K562 (cell line): Measurements from ENCODE around the gene COG6. TPM values are rescaled to one million over a fixed set of nuclear protein-coding genes. Genes with fewer than 3 reads are reported as not detected.
A peak's percentile ranks its signal among the peaks of the same experiment; 100 is the strongest.

Source experiments
- ATAC-seq: fragments of 200-7000 bp; cut with Tn5 transposase; 3 replicates; pipeline ENCODE4 v1.9.1; 2020; ENCODE audit warnings: moderate library complexity
- BruUV-seq: library from RNA; stranded (reverse); fragments of 400-500 nt; replicated peaks from 2 replicates; lab custom pipeline; 2021; lab: Mats Ljungman, UMichigan
- CTCF ChIA-PET: fragments of 300-600 bp; formaldehyde crosslinking; extraction: SDS; loops from one replicate; lab custom pipeline; 2021; ENCODE audit warnings: low intra/inter-chr PET ratio; lab: Yijun Ruan, JAX
- POLR2A ChIA-PET: fragments of 300-600, 350-650 bp; sonication (Branson Sonifier 250); formaldehyde crosslinking; extraction: SDS; loops from one replicate; lab custom pipeline; 2021; ENCODE audit warnings: antibody characterized with exemption, inconsistent platforms; lab: Yijun Ruan, JAX
- DNase-seq, 4 experiments: peaks; one replicate each; pipeline versions ENCODE4 v3.0.0 to v3.0.0-alpha.2; 2011 to 2018; ENCODE audit warnings: low spot score in 3 of 4, mixed read lengths in 3 of 4; ENCODE audit errors: extremely low read depth in 1 of 4
- FAIRE-seq: peaks from 2 replicates; lab custom pipeline; 2011; peaks lifted over from hg19 to GRCh38; lab: Jason Lieb, UNC
- H2AFZ ChIP-seq: 2 replicates; pipeline ENCODE4 v1.6.0; 2011; ENCODE audit warnings: low read depth, low read length, control low read depth, inconsistent platforms
- H3K27ac ChIP-seq: fragments of 200-600 bp; 3 replicates; pipeline ENCODE4 v1.8.0; 2011; ENCODE audit warnings: low read depth, mild to moderate bottlenecking, control low read depth, inconsistent platforms, low read length, moderate library complexity, mixed read lengths; ENCODE audit errors: extremely low read depth
- H3K27me3 ChIP-seq, 2 experiments: fragments of 300-600 bp in 1 of 2; 2 replicates in 1 of 2; 3 replicates in 1 of 2; pipeline versions ENCODE4 v1.6.0 to v1.8.0; 2011; ENCODE audit warnings: inconsistent platforms in 2 of 2, low read length in 2 of 2, mild to moderate bottlenecking in 1 of 2, mixed read lengths in 1 of 2, moderate library complexity in 1 of 2; ENCODE audit not compliant: control insufficient read depth in 2 of 2, insufficient read depth in 2 of 2
- H3K36me3 ChIP-seq: fragments of 300-600 bp; 3 replicates; pipeline ENCODE4 v1.8.0; 2011; ENCODE audit warnings: mild to moderate bottlenecking, low read length, inconsistent platforms; ENCODE audit not compliant: control insufficient read depth, insufficient read depth
- H3K4me1 ChIP-seq, 2 experiments: fragments of 200-600 bp in 1 of 2; replicated peaks in 1 of 2; 2 replicates in 1 of 2; 3 replicates in 1 of 2; pipeline versions ENCODE4 v1.5.1 to v1.8.0; 2011; ENCODE audit warnings: inconsistent platforms in 2 of 2, low read length in 2 of 2, mild to moderate bottlenecking in 1 of 2, mixed read lengths in 1 of 2, moderate library complexity in 1 of 2; ENCODE audit not compliant: control insufficient read depth in 2 of 2, insufficient read depth in 2 of 2
- H3K4me2 ChIP-seq: 2 replicates; pipeline ENCODE4 v1.6.1; 2011; ENCODE audit warnings: low read length, control low read depth, inconsistent platforms, mixed read lengths; ENCODE audit not compliant: insufficient read depth
- H3K4me3 ChIP-seq: fragments of 200-600 bp; sonication (generic), shearing (Covaris generic); 2 replicates; pipeline ENCODE4 v1.5.1; 2016; ENCODE audit warnings: control low read depth, inconsistent platforms
- H3K79me2 ChIP-seq: fragments of 200-600 bp; 3 replicates; pipeline ENCODE4 v1.8.0; 2011; ENCODE audit warnings: low read length, inconsistent platforms; ENCODE audit not compliant: control insufficient read depth, insufficient read depth
- H3K9ac ChIP-seq, 2 experiments: 2 replicates each; pipeline versions ENCODE4 v1.6.0 to v1.6.1; 2011; ENCODE audit warnings: low read depth in 2 of 2, low read length in 2 of 2, control low read depth in 1 of 2, inconsistent platforms in 1 of 2, mild to moderate bottlenecking in 1 of 2, mixed read lengths in 1 of 2; ENCODE audit not compliant: insufficient read depth in 1 of 2
- H3K9me1 ChIP-seq: one replicate; pipeline ENCODE4 v1.6.0; 2011; ENCODE audit warnings: inconsistent platforms, mild to moderate bottlenecking, low read length, moderate library complexity; ENCODE audit not compliant: control insufficient read depth, insufficient read depth
- H3K9me3 ChIP-seq: replicated peaks from 2 replicates; pipeline ENCODE4 v1.5.1; 2011; ENCODE audit warnings: low read depth, low read length, inconsistent platforms; ENCODE audit not compliant: control insufficient read depth, insufficient read depth
- H4K20me1 ChIP-seq: replicated peaks from 2 replicates; pipeline ENCODE4 v1.6.1; 2011; ENCODE audit warnings: low read length, inconsistent platforms, mixed read lengths; ENCODE audit not compliant: control insufficient read depth, insufficient read depth
- CBX3 ChIP-seq, 2 experiments: IDR thresholded peaks; 1 replicate in 1 of 2; 2 replicates in 1 of 2; pipeline ENCODE4 v1.6.1; 2012; ENCODE audit warnings: inconsistent platforms in 2 of 2, low read length in 2 of 2, borderline replicate concordance in 1 of 2, control low read depth in 1 of 2
- E2F6 ChIP-seq, 2 experiments: IDR thresholded peaks; 2 replicates each; pipeline ENCODE4 v1.6.1; 2011; ENCODE audit warnings: borderline replicate concordance in 1 of 2, control low read depth in 1 of 2, low read depth in 1 of 2, low read length in 1 of 2, mild to moderate bottlenecking in 1 of 2, mixed read lengths in 1 of 2, moderate library complexity in 1 of 2; ENCODE audit not compliant: insufficient read depth in 1 of 2, insufficient read length in 1 of 2, poor library complexity in 1 of 2, severe bottlenecking in 1 of 2; ENCODE audit errors: extremely low read depth in 1 of 2
- FOSL1 ChIP-seq: fragments of 200-800 bp; sonication (Bioruptor generic); conservative IDR thresholded peaks from 2 replicates; pipeline ENCODE4 v1.6.1; 2016; ENCODE audit warnings: missing genetic modification characterization, missing compliant biosample characterization
- HDAC1 ChIP-seq, 2 experiments: fragments of 450-650 bp; IDR thresholded peaks; 2 replicates each; pipeline ENCODE4 v1.6.1; 2016 to 2017; ENCODE audit warnings: inconsistent platforms in 1 of 2, mild to moderate bottlenecking in 1 of 2, moderate library complexity in 1 of 2
- HNRNPK ChIP-seq: fragments of 200-400 bp; formaldehyde crosslinking; IDR thresholded peaks from one replicate; pipeline ENCODE4 v1.6.1; 2018; ENCODE audit warnings: mild to moderate bottlenecking, low read depth, low read length; ENCODE audit not compliant: poor library complexity, severe bottlenecking
- KAT8 ChIP-seq: fragments of 450-650 bp; IDR thresholded peaks from 2 replicates; pipeline ENCODE4 v1.6.1; 2016; ENCODE audit warnings: low read depth, mild to moderate bottlenecking
- MAFK ChIP-seq: IDR thresholded peaks from 2 replicates; pipeline ENCODE4 v1.6.1; 2011; ENCODE audit warnings: low read length, improper control_type of control experiment
- MLX ChIP-seq, 2 experiments: fragments of 450-650 bp in 1 of 2; sonication (generic) in 1 of 2; formaldehyde crosslinking; conservative IDR thresholded peaks; 2 replicates each; pipeline versions ENCODE4 v1.4.0 to v1.8.1; 2020 to 2022; ENCODE audit warnings: mild to moderate bottlenecking in 1 of 2, missing genetic modification reagents in 1 of 2
- NCOR1 ChIP-seq: fragments of 450-650 bp; IDR thresholded peaks from 2 replicates; pipeline ENCODE4 v1.6.1; 2016; ENCODE audit warnings: mild to moderate bottlenecking, moderate library complexity
- PPARD ChIP-seq: fragments of 250-450 bp; sonication (Bioruptor Pico); IDR thresholded peaks from 2 replicates; pipeline ENCODE4 v1.8.0; 2022; ENCODE audit warnings: inconsistent platforms, mild to moderate bottlenecking, moderate library complexity
- SAFB2 ChIP-seq: fragments of 200-400 bp; formaldehyde crosslinking; IDR thresholded peaks from 2 replicates; pipeline ENCODE4 v1.6.1; 2018; ENCODE audit warnings: borderline replicate concordance, low read length, low read depth, moderate library complexity; ENCODE audit not compliant: severe bottlenecking
- TCF7L2 ChIP-seq: fragments of 150-350 bp; IDR thresholded peaks from 2 replicates; pipeline ENCODE4 v1.6.1; 2016; ENCODE audit warnings: low read depth, mild to moderate bottlenecking, low read length, moderate library complexity
- VEZF1 ChIP-seq: fragments of 200-800 bp; sonication (Bioruptor generic); IDR thresholded peaks from 2 replicates; pipeline ENCODE4 v1.6.1; 2017; ENCODE audit warnings: missing genetic modification characterization, missing compliant biosample characterization
- XRCC3 ChIP-seq: fragments of 450-650 bp; IDR thresholded peaks from 2 replicates; pipeline ENCODE4 v1.6.1; 2017; ENCODE audit warnings: mild to moderate bottlenecking, moderate library complexity
- WGBS: fragments of 100-300 bp; shearing (Covaris generic); methylation state at CpG from one replicate; pipeline ENCODE4 v1.1.6; 2016; ENCODE audit warnings: low coverage, mixed read lengths; ENCODE audit not compliant: insufficient coverage; ENCODE audit errors: missing lambda C conversion rate; 5-methylcytosine and 5-hydroxymethylcytosine counted together
- in situ Hi-C: fragments of 300-500 bp; cut with MboI; formaldehyde crosslinking; loops from 4 replicates; pipeline ENCODE4 v1.15.0; 2018; ENCODE audit warnings: inconsistent platforms, mixed read lengths
- intact Hi-C: fragments of 100-400 bp; cut with micrococcal nuclease; formaldehyde crosslinking; loops from 2 replicates; pipeline ENCODE4 v1.14.2; 2022
- polyA plus RNA-seq, 8 experiments: library from polyadenylated mRNA; depleted of rRNA in 4 of 8; stranded (reverse) in 5 of 8; unstranded in 3 of 8; fragments of >200 nt; fragmentation: Nextera tagmentation in 2 of 8; fragmentation: Illumina TruSeq in 1 of 8; extraction: Ambion mirVana in 2 of 8; extraction: Trizol in 1 of 8; gene quantifications; 2 replicates each; pipeline versions ENCODE4 v1.2.1 to v1.2.3, GENCODE V29; 2011 to 2014; ENCODE audit warnings: inconsistent platforms in 1 of 8, missing spikeins in 1 of 8
- total RNA-seq, 7 experiments: library from RNA; depleted of rRNA in 6 of 7; stranded (reverse); fragments of >200 nt in 6 of 7; fragmentation: Illumina TruSeq in 2 of 7; extraction: Trizol in 2 of 7; gene quantifications; 2 replicates each; pipeline versions ENCODE4 v1.2.1 to v1.2.3, GENCODE V29; 2011 to 2021; ENCODE audit warnings: low replicate concordance in 1 of 7

The COG6 gene
- total and polyA plus RNA-seq, 9 of the 15 experiments (the other 6 are each of a cell fraction or from before 2014, with no cell fraction given), result 2.6 to 20.9 (median 9.6) TPM

GRCh38 chr13:39688278-39688677, 32.8 kb downstream of the COG6 start (continued):
- TF ChIP-seq CBX3 (IDR thresholded peaks at IDR 0.05; ENCODE audit: borderline replicate concordance in 1 of 2, low read length in 2 of 2), result no peak
- no peak for TF ChIP-seq XRCC3
- TF ChIP-seq HNRNPK, result no peak
- no peak for TF ChIP-seq NCOR1
- no peak for TF ChIP-seq MAFK
- TF ChIP-seq SAFB2, result no peak
- no peak for TF ChIP-seq KAT8

- no peaks in the 10 kb centered on the region for H3K27me3 ChIP-seq
- intact Hi-C loops, result loop anchor here (5.0 to 10.0 kb wide), 2 partner anchors 253 to 996 kb away; no protein-coding TSS in a partner anchor
- H3K36me3 ChIP-seq, result peaks cover 6% of the 10 kb centered on the region; the same call in 1 of the 3 replicates
- no peaks in the 10 kb centered on the region for H3K79me2 ChIP-seq
- TF ChIP-seq E2F6 (IDR thresholded peaks at IDR 0.05; ENCODE audit: borderline replicate concordance in 1 of 2, extremely low read depth in 1 of 2, insufficient read depth in 1 of 2, insufficient read length in 1 of 2, low read depth in 1 of 2, low read length in 1 of 2, poor library complexity in 1 of 2, severe bottlenecking in 1 of 2) (no peak), TCF7L2 (no peak), FOSL1 (tag) (peak; percentile 59), PPARD (CRISPR knock-in tag) (no peak), HDAC1 (IDR thresholded peaks at IDR 0.05) (no peak), MLX (CRISPR knock-in tag; conservative IDR thresholded peaks at IDR 0.05) (no peak), VEZF1 (CRISPR knock-in tag) (no peak)
- TF ChIP-seq, all 486 proteins: peak for 1
- no peak overlapping the region for H2AFZ ChIP-seq
- CTCF ChIA-PET, result no interaction called here
- H3K4me3 ChIP-seq, result no peak overlapping the region
- WGBS, result 8% methylated on average over 1 of the region's 1 CpG
- no TSS peak for BruUV-seq
- POLR2A ChIA-PET, result no interaction called here
- no peaks in the 10 kb centered on the region for H3K4me1 ChIP-seq
- no peak for ATAC-seq
- H3K4me2 ChIP-seq, result no peak overlapping the region
- no peak for DNase-seq
- no peak overlapping the region for H3K27ac ChIP-seq
- no peaks in the 10 kb centered on the region for H3K9me3 ChIP-seq
- FAIRE-seq, result no peak
- H4K20me1 ChIP-seq, result no peaks in the 10 kb centered on the region
- in situ Hi-C loops, result no loop called here
- H3K9ac ChIP-seq, result no peak overlapping the region
- H3K9me1 ChIP-seq, result no peaks in the 10 kb centered on the region
Measured at GRCh38 chr13:39688699-39689405, 33.4 kb downstream of the COG6 start.
